GM23338 (cell line): ENCODE results near the gene TRAK1. TPM values are rescaled to one million over a fixed set of nuclear protein-coding genes. Genes with fewer than 3 reads are reported as not detected.

Experiments
- ATAC-seq: fragments of 200-7000 bp; cut with Tn5 transposase; 3 replicates; pipeline ENCODE4 v1.9.1; 2020
- DNase-seq: peaks from one replicate; pipeline ENCODE4 v3.0.0-alpha.2; 2015; ENCODE audit warnings: low spot score
- H2AFZ ChIP-seq: fragments of 200-600 bp; sonication (generic); 2 replicates; pipeline ENCODE4 v1.8.0; 2016; ENCODE audit warnings: antibody characterized with exemption, mild to moderate bottlenecking, moderate library complexity
- H3F3A ChIP-seq: fragments of 200-600 bp; sonication (generic); replicated peaks from 2 replicates; pipeline ENCODE4 v1.8.0; 2017; ENCODE audit warnings: antibody characterized with exemption, mixed run types, low read depth
- H3K27ac ChIP-seq: fragments of 200-600 bp; sonication (generic); 2 replicates; pipeline ENCODE4 v1.6.1; 2016; ENCODE audit warnings: low read depth
- H3K27me3 ChIP-seq: fragments of 200-600 bp; sonication (generic); 2 replicates; pipeline ENCODE4 v1.8.0; 2016; ENCODE audit warnings: mild to moderate bottlenecking, mixed run types, moderate library complexity; ENCODE audit not compliant: insufficient read depth
- H3K36me3 ChIP-seq: fragments of 200-600 bp; sonication (generic); 2 replicates; pipeline ENCODE4 v1.8.0; 2016; ENCODE audit warnings: mild to moderate bottlenecking; ENCODE audit not compliant: insufficient read depth
- H3K4me1 ChIP-seq: fragments of 200-600 bp; sonication (generic); 2 replicates; pipeline ENCODE4 v1.8.0; 2016; ENCODE audit warnings: mild to moderate bottlenecking, moderate library complexity; ENCODE audit not compliant: insufficient read depth
- H3K4me2 ChIP-seq: fragments of 200-600 bp; sonication (generic); 2 replicates; pipeline ENCODE4 v1.7.1; 2017; ENCODE audit warnings: mixed run types
- H3K4me3 ChIP-seq: fragments of 200-600 bp; sonication (generic); 2 replicates; pipeline ENCODE4 v1.6.1; 2016; ENCODE audit warnings: mixed run types
- H3K79me2 ChIP-seq: fragments of 200-600 bp; sonication (generic); replicated peaks from 2 replicates; pipeline ENCODE4 v1.8.0; 2017; ENCODE audit warnings: mild to moderate bottlenecking; ENCODE audit not compliant: insufficient read depth
- H3K9me2 ChIP-seq: fragments of 200-600 bp; sonication (generic); 2 replicates; pipeline ENCODE4 v1.8.0; 2017; ENCODE audit not compliant: insufficient read depth
- H4K20me1 ChIP-seq: fragments of 200-600 bp; sonication (generic); replicated peaks from 2 replicates; pipeline ENCODE4 v1.8.0; 2017; ENCODE audit warnings: mild to moderate bottlenecking; ENCODE audit not compliant: insufficient read depth
- H3K27ac Mint-ChIP-seq: 2 replicates; pipeline ENCODE4 v1.8.0; 2020; ENCODE audit warnings: inconsistent platforms, mild to moderate bottlenecking, moderate library complexity, mixed read lengths
- H3K27me3 Mint-ChIP-seq: 3 replicates; pipeline ENCODE4 v1.8.0; 2022; ENCODE audit warnings: low read depth, mild to moderate bottlenecking, moderate library complexity, mixed read lengths, inconsistent platforms; ENCODE audit not compliant: insufficient read depth, poor library complexity
- H3K36me3 Mint-ChIP-seq: 3 replicates; pipeline ENCODE4 v1.8.0; 2021; ENCODE audit warnings: low read depth, mild to moderate bottlenecking, inconsistent platforms, moderate library complexity, mixed read lengths
- H3K4me1 Mint-ChIP-seq: 3 replicates; pipeline ENCODE4 v1.8.0; 2020; ENCODE audit warnings: mild to moderate bottlenecking, inconsistent platforms, mixed read lengths
- H3K4me3 Mint-ChIP-seq: 3 replicates; pipeline ENCODE4 v1.8.0; 2021; ENCODE audit warnings: moderate library complexity, mild to moderate bottlenecking, inconsistent platforms, mixed read lengths
- H3K9me3 Mint-ChIP-seq: 3 replicates; pipeline ENCODE4 v1.8.0; 2020; ENCODE audit warnings: moderate library complexity, mild to moderate bottlenecking, inconsistent platforms, mixed read lengths
- ETS1 ChIP-seq: IDR thresholded peaks from 2 replicates; pipeline ENCODE4 v1.6.1; 2016; ENCODE audit warnings: antibody characterized with exemption
- JUNB ChIP-seq: IDR thresholded peaks from one replicate; pipeline ENCODE4 v1.6.1; 2016; ENCODE audit warnings: antibody characterized with exemption; ENCODE audit not compliant: unreplicated experiment
- polyA plus RNA-seq: library from polyadenylated mRNA; unstranded; fragments of >200 nt; fragmentation: Nextera tagmentation; extraction: Ambion mirVana; gene quantifications from 2 replicates; pipeline ENCODE4 v1.2.1, GENCODE V29; 2016
- total RNA-seq: library from RNA; depleted of rRNA; stranded (reverse); fragments of >200 nt; shearing (Covaris generic); gene quantifications from 2 replicates; pipeline ENCODE4 v1.2.3, GENCODE V29; 2014
- TF ChIP-seq, protein P1 (sequence below): fragments of 250-450 bp; sonication (Bioruptor Pico); IDR thresholded peaks from 2 replicates; pipeline ENCODE4 v1.5.0; 2020; ENCODE audit warnings: mild to moderate bottlenecking, moderate library complexity

Gene TRAK1
- total and polyA plus RNA-seq, 2 experiments from 2014 or later: 13.4 to 47.4 TPM

DNA sequence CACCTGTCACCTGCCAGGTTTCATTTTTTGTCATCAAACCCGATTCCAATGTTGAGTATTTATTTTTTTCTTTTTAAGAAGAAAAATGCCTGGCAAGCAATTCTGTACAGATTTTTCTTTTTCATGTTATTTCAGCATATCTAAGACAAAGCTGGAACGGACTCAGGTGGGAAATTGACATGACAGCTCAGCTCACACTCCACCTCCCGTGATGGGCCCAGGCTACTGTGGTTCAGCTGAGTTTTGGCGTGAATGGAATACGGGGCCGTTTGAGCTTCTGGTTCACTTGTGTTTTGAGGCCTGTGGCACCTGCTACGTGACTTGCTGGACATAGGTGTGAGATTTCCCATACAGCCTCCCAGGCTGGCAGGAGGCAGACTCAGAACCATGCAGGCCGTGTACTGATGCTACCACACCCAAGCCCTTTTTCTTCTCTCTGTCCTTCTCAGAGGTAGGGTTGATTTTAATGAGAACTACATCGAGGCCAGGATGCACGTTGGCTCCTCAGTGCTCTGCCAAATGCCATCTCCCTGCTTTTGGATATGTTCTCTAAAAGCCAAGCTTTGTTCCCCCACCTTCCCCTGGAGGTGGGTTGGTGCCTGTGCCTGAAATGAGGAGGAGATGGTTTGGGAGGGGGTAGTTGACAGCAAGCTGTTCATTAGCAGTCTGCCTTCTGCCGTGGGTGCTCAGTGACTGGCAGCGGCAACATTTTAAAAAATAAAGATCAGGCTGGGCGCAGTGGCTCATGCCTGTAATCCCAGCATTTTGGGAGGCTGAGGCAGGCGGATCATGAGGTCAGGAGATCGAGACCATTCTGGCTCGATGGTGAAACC is 48.7 kb downstream of the TRAK1 start:
- Histone ChIP-seq H3K9me2 (no peaks in the 10 kb centered on the region), H3K27ac (no peak overlapping the region), H3K4me3 (no peak overlapping the region), H4K20me1 (no peaks in the 10 kb centered on the region), H3K27me3 (no peaks in the 10 kb centered on the region), H3K4me1 (no peaks in the 10 kb centered on the region), H3F3A (no peaks in the 10 kb centered on the region), H2AFZ (no peak overlapping the region), H3K36me3 (no peaks in the 10 kb centered on the region), H3K79me2 (no peaks in the 10 kb centered on the region), H3K4me2 (no peak overlapping the region)
- DNase-seq (no peak), ATAC-seq (no peak; the same call in 2 of the 3 replicates)
- Mint-ChIP-seq H3K36me3 (no peaks in the 10 kb centered on the region), H3K27me3 (peaks cover 1% of the 10 kb centered on the region), H3K9me3 (no peaks in the 10 kb centered on the region), H3K4me3 (no peak overlapping the region), H3K4me1 (peaks cover 7% of the 10 kb centered on the region; the same call in 2 of the 3 replicates), H3K27ac (no peak overlapping the region)
- TF ChIP-seq ETS1 (no peak), JUNB (no peak)
- TF ChIP-seq, protein P1, sequence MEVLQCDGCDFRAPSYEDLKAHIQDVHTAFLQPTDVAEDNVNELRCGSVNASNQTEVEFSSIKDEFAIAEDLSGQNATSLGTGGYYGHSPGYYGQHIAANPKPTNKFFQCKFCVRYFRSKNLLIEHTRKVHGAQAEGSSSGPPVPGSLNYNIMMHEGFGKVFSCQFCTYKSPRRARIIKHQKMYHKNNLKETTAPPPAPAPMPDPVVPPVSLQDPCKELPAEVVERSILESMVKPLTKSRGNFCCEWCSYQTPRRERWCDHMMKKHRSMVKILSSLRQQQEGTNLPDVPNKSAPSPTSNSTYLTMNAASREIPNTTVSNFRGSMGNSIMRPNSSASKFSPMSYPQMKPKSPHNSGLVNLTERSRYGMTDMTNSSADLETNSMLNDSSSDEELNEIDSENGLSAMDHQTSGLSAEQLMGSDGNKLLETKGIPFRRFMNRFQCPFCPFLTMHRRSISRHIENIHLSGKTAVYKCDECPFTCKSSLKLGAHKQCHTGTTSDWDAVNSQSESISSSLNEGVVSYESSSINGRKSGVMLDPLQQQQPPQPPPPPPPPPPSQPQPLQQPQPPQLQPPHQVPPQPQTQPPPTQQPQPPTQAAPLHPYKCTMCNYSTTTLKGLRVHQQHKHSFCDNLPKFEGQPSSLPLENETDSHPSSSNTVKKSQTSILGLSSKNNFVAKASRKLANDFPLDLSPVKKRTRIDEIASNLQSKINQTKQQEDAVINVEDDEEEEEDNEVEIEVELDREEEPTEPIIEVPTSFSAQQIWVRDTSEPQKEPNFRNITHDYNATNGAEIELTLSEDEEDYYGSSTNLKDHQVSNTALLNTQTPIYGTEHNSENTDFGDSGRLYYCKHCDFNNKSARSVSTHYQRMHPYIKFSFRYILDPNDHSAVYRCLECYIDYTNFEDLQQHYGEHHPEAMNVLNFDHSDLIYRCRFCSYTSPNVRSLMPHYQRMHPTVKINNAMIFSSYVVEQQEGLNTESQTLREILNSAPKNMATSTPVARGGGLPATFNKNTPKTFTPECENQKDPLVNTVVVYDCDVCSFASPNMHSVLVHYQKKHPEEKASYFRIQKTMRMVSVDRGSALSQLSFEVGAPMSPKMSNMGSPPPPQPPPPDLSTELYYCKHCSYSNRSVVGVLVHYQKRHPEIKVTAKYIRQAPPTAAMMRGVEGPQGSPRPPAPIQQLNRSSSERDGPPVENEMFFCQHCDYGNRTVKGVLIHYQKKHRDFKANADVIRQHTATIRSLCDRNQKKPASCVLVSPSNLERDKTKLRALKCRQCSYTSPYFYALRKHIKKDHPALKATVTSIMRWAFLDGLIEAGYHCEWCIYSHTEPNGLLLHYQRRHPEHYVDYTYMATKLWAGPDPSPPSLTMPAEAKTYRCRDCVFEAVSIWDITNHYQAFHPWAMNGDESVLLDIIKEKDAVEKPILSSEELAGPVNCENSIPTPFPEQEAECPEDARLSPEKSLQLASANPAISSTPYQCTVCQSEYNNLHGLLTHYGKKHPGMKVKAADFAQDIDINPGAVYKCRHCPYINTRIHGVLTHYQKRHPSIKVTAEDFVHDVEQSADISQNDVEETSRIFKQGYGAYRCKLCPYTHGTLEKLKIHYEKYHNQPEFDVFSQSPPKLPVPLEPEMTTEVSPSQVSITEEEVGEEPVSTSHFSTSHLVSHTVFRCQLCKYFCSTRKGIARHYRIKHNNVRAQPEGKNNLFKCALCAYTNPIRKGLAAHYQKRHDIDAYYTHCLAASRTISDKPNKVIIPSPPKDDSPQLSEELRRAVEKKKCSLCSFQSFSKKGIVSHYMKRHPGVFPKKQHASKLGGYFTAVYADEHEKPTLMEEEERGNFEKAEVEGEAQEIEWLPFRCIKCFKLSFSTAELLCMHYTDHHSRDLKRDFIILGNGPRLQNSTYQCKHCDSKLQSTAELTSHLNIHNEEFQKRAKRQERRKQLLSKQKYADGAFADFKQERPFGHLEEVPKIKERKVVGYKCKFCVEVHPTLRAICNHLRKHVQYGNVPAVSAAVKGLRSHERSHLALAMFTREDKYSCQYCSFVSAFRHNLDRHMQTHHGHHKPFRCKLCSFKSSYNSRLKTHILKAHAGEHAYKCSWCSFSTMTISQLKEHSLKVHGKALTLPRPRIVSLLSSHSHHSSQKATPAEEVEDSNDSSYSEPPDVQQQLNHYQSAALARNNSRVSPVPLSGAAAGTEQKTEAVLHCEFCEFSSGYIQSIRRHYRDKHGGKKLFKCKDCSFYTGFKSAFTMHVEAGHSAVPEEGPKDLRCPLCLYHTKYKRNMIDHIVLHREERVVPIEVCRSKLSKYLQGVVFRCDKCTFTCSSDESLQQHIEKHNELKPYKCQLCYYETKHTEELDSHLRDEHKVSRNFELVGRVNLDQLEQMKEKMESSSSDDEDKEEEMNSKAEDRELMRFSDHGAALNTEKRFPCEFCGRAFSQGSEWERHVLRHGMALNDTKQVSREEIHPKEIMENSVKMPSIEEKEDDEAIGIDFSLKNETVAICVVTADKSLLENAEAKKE (CRISPR knock-in tag): no peak
